Type B pancreatic cell (in vitro differentiated cells): ENCODE data around the gene MEI1. TPM values are rescaled to one million over a fixed set of nuclear protein-coding genes. Genes with fewer than 3 reads are reported as not detected.

Source experiments
- DNase-seq: peaks from one replicate; pipeline ENCODE4 v3.0.0; 2021; ENCODE audit warnings: mixed read lengths; ENCODE audit not compliant: unreplicated experiment; ENCODE audit errors: extremely low spot score
- H3K27ac Mint-ChIP-seq: 2 replicates; pipeline ENCODE4 v1.8.0; 2021; ENCODE audit warnings: mild to moderate bottlenecking, mixed read lengths
- H3K27me3 Mint-ChIP-seq: 2 replicates; pipeline ENCODE4 v1.8.0; 2021; ENCODE audit warnings: mixed read lengths
- H3K36me3 Mint-ChIP-seq: 2 replicates; pipeline ENCODE4 v1.8.0; 2021; ENCODE audit warnings: mixed read lengths
- H3K4me1 Mint-ChIP-seq: one replicate; pipeline ENCODE4 v1.8.0; 2021; ENCODE audit warnings: mixed read lengths; ENCODE audit not compliant: unreplicated experiment
- H3K4me3 Mint-ChIP-seq: 2 replicates; pipeline ENCODE4 v1.8.0; 2021; ENCODE audit warnings: mild to moderate bottlenecking, mixed read lengths
- H3K9me3 Mint-ChIP-seq: 2 replicates; pipeline ENCODE4 v1.8.0; 2021; ENCODE audit warnings: mixed read lengths
- CTCF ChIP-seq: fragments of 200-600 bp; sonication (generic); conservative IDR thresholded peaks from 2 replicates; pipeline ENCODE4 v1.5.0; 2021; ENCODE audit warnings: antibody characterized with exemption, mild to moderate bottlenecking
- total RNA-seq: library from RNA; stranded (reverse); gene quantifications from 2 replicates; pipeline ENCODE4 v1.2.1, GENCODE V29; 2021; ENCODE audit warnings: low replicate concordance

MEI1 gene
- total RNA-seq, 1 donor from 2014 or later, result 1.2 TPM

- no peak overlapping the region for H3K4me3 Mint-ChIP-seq
- DNase-seq, result no peak
- no peaks in the 10 kb centered on the region for H3K9me3 Mint-ChIP-seq
- H3K27me3 Mint-ChIP-seq, result no peaks in the 10 kb centered on the region
- H3K36me3 Mint-ChIP-seq, result peaks cover 13% of the 10 kb centered on the region
- no peak for TF ChIP-seq CTCF
- H3K27ac Mint-ChIP-seq, result no peak overlapping the region
- H3K4me1 Mint-ChIP-seq, result peaks cover 29% of the 10 kb centered on the region
Observed at GRCh38 chr22:41818596-41818995, 119.3 kb downstream of the MEI1 start.

DNA sequence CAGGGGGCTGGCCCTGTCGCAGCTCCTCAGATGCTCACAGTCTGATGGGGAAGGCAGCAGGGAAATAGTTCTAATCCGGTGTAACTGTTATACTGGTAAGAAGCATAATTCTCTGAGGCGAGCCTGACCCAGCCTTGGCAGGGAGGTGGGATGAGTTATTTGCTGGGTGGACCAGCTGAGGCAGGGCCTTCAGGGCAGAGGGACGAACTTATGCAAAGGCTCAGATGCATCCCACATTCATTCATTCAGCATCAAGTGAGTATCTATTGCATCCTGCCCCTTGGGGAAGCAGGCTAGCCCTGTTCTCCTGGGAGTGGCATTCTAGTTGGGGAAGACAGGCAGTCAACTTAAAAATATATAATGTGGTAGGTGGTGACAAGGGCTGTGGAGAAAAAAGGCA, 120.0 kb downstream of the MEI1 start:
- Mint-ChIP-seq H3K36me3 (peaks cover 13% of the 10 kb centered on the region), H3K4me3 (no peak overlapping the region), H3K27ac (no peak overlapping the region), H3K4me1 (peaks cover 36% of the 10 kb centered on the region), H3K9me3 (no peaks in the 10 kb centered on the region), H3K27me3 (no peaks in the 10 kb centered on the region)
- TF ChIP-seq CTCF, result no peak
- no peak for DNase-seq

- no peaks in the 10 kb centered on the region for H3K27me3 Mint-ChIP-seq
- peaks cover 43% of the 10 kb centered on the region for H3K4me1 Mint-ChIP-seq
- no peak overlapping the region for H3K4me3 Mint-ChIP-seq
- peaks cover 15% of the 10 kb centered on the region for H3K36me3 Mint-ChIP-seq
- H3K27ac Mint-ChIP-seq, result no peak overlapping the region
- no peak for TF ChIP-seq CTCF
- no peaks in the 10 kb centered on the region for H3K9me3 Mint-ChIP-seq
- DNase-seq, result no peak
Observed at GRCh38 chr22:41820447-41820846, 121.1 kb downstream of the MEI1 start.

- TF ChIP-seq CTCF, result no peak
- Mint-ChIP-seq H3K27ac (no peak overlapping the region), H3K4me1 (peaks cover 52% of the 10 kb centered on the region), H3K27me3 (no peaks in the 10 kb centered on the region), H3K36me3 (peaks cover 17% of the 10 kb centered on the region), H3K9me3 (no peaks in the 10 kb centered on the region), H3K4me3 (no peak overlapping the region)
- DNase-seq, result no peak
Observed at GRCh38 chr22:41821471-41822316, 122.4 kb downstream of the MEI1 start.

DNA sequence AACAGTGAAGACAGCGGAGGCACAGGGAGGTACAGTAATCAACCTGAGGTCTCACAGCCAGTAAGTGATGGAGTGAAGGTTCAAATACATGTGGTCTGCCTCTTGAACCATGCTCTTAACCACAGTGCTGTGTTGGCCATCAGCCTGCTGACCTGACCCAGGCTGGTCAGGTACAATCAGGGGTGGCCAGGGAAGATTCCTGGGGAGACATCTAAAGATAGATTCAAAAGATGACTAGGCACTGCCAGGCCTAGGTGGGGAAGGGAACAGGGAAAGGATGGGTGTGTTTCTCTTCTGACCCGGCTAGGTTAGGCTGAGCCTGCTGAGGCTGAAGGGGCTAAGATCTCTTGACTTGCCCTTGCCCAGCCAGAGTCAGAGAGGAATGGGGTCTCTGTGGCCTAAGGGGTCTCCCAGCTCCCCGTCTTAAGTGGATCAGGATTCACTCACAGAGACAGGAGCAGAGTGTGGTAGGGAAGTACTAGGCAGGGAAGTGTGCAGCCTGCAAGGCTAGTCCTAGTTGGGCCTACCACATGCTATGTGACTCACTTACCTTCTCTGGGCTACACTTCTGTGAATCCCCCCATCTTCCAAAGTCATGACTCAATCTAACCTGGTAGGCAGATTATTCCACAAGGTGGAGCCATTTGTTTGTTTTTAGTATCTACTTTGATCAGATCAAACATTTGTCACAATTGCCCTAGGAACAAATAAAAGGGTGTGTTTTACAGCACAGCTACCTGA, 123.2 kb downstream of the MEI1 start:
- no peak for DNase-seq
- peak; percentile 63 for TF ChIP-seq CTCF
- H3K4me1 Mint-ChIP-seq, result peaks cover 60% of the 10 kb centered on the region
- peak overlapping the region; percentile 55 for H3K27ac Mint-ChIP-seq
- peaks cover 17% of the 10 kb centered on the region for H3K36me3 Mint-ChIP-seq
- H3K27me3 Mint-ChIP-seq, result no peaks in the 10 kb centered on the region
- no peaks in the 10 kb centered on the region for H3K9me3 Mint-ChIP-seq
- no peak overlapping the region for H3K4me3 Mint-ChIP-seq
